GM19035 (cell line): ENCODE results near the gene CTRB1.
"Not testable (repeated sequence)": the region's sequence is repeated elsewhere in the genome, so short reads cannot be mapped to it uniquely, and the experiment has no call there.

Experiments used
- ATAC-seq: cut with Tn5 transposase; IDR thresholded peaks from one replicate; pipeline ENCODE4 v1.9.1; 2021; ENCODE audit not compliant: unreplicated experiment

The CTRB1 gene

DNA sequence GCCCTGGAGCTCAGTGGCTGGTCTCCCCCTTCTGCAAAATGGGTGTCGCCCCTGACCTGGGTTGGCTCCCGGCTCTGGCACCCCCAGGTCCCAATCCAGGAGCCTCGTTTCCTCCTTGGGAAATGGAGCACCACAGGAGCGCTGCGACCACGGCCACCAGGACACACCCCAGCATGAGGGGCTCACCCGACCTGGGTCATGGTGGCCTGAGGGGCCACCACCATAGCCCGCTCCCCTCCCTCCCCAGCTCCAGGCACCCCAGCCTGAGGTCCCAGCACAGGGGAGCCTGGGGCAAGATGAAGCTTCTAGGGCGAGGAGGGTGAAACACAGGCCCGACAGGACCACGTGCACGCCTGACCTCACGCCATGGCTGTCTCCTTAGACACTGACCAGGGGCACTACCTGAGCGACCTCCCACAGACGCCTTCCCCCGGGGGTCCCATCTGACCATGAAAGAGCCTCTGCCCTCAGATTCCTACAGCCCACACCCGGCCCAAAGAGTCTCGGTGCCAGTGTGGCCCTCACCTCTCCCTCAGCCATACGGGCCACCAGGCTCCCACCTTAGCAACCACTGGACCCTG is 20.8 kb downstream of the CTRB1 start:
- no peak for ATAC-seq

DNA sequence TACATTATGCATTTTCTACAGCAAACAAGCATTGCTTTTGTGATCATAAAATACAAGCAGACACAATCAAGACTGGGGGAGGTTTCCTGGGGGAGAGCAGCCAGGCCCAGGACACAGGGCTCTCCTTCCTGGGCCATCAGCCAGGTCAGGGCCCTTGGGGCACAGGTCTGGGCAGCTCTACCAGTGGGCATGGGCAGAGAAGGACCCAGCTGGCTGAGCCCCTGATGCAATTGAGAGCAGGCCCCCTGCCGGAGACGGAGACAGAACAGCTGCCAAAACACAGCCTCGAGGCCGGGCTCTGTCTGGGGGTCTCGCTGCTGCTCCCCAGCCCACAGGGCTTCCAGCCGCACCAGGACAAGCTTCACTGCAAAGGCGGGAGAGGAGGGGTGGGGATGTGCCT is 21.8 kb downstream of the CTRB1 start:
- ATAC-seq, result not testable (repeated sequence)

DNA sequence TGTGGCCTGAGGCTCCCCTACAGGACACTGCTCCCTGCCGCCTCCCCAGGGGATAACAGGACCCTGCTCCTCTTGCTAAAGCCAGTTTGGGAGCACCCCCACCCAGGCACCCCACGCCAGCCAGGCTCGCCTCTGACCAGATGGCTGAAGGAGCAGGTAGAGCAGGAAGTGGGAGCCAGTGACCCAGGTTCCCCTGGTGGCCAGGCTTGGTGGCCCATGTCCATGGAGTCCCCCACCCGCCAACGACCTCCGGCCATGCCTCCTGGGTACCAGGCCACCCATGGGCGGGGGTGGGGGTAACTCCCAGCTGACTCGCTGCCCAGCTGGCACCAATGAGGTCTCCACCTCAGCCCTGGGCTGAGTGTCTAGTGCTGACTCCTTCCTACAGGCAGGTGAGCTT is 22.6 kb downstream of the CTRB1 start:
- no peak for ATAC-seq

DNA sequence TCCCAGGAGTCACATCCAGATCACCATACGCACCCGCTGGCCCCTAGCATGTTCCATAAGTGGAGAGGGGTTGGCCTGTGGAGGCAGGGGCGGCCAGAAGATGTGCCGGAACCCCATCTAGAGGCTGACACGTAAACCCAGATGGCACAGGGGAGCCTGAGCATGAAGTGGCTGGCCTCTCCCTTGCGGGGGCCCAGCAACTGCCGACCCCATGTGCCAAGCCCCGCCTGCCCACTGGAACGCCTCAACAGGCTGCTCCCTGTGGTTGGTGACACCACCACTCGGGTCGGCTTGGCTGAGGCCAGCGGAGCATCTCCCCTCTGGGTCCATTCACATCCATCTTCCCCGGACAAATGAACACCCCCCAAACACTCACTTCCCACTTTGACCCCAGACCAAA is 23.2 kb downstream of the CTRB1 start:
- no peak for ATAC-seq

DNA sequence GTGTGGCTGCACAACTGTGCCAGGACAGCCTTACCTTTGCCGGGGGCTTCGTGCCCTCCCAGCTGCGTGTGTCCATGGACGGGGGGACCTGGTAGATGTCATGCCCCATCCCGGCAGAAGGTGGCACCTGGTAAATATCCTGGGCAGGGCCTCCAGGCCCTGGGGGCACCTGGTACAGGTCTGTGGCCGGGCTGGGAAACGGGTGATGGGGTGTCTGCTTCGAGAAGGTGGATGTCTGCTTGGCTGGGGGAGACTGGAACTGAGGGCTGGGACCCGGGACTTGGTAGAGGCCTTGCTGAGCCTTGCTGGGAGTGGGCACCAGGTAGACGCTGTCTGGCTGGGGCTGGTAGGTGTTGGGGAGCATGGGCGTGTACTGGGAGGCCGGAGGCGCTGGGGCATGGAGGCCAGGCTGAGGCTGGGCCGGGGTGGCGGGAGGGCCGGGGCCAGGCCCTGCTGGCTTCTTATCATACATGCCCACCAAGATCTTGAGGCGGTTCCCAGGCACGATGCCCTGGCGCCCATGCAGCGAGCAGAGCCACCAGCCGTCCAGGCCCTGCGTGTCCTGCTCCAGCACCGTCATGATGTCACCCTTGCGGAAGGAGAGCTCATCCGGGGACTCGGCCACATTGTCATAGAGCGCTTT is 23.8 kb downstream of the CTRB1 start:
- not testable (repeated sequence) for ATAC-seq

DNA sequence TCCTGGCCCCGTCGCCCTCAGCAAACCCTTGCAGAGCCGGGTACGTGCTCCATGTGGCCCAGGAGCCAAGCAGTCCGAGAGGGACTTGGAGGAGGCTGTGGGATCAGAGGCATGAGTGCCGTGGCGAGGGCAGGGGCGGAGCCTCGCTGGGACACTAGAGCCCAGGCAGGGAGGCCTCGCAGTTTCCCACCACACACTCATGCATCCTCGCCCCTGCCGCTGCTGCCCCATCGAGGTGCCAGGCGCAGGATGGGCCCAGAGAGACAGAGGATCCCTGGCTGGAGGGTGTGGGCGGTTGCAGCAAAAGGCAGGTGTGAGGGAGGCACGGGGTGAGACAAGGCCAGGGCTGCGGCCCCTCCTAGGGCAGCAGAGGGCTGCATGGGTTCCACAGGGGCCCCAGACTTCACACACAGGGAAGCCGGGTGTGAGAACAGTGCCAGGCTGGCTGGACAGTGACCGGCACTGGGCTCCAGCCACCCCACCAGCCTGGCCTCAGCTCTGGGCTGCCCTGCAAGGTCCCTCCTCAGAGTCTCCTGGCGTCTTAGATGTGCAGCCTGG is 25.0 kb downstream of the CTRB1 start:
- ATAC-seq, result no peak

DNA sequence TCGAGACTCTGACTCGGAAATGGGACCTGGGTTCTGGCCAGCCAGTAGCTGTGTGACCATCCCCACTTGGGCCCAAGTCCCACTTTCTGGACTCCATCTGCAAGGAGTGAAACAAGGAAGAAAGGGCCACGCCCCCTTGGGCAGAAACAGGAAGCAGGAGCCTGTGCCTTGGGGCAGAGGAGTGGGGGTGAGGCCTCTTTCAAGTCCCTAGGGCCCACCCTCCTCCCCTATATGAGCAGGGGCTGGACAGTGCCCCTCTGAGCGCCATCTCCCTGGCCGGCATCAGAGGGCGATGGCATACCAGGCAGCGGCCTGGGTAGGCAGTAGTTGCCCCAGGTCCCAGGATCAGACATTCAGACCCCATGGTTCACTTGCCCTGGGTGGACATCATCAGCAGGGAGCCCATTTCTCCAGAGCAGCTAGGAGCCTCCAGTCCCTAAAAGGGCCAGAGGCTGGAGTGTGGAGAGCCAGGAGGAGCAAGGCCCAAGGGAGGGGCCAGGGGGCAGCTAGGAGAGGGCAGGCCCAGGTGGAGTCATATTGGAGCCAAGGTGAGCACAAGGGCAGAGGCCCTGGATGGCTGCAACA is 25.5 kb downstream of the CTRB1 start:
- ATAC-seq, result no peak

DNA sequence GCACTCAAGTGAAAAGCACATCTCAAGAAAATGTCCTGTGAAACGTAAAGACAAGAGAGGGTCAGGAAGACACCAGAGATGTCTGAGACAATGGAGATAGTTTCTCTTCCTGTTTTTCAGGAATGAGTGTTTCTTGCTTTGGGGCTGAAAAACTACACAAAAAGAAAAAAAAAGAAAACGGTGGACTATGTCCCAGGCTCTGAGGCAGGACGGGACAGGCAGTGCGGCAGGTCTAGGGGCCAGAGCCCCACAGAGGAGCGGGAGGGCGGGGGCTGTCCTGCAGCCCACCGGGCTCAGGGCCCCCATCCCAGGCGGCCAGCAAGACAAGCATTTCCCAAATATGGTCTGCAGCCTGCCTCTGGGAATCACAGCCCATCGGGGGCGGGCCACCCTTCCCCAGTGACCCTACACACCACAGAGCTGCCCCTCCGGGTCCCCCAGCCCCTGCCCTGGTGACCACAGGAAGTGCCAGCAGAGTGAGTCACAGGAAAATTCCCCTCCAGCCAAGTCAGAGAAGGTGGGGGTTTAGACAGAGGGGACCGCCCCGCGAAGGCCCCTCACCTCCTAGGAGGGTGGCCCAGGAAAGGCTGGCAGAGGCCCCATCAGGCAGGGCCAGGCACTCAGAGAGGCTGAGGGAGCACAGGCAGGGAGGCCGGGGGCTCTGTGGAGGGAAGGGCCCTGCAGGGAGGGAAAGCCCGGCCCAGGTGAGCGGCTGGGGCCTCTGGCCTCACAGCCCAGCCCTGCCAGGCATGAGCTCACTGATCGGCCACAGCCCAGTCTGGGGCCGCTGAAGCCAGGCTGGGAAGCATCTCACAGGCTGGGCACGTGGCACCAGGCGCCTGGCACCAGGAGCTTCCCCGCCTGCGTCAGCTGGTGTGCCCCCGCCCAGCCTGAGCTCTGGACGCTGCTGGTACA is 26.3 kb downstream of the CTRB1 start:
- no peak for ATAC-seq

DNA sequence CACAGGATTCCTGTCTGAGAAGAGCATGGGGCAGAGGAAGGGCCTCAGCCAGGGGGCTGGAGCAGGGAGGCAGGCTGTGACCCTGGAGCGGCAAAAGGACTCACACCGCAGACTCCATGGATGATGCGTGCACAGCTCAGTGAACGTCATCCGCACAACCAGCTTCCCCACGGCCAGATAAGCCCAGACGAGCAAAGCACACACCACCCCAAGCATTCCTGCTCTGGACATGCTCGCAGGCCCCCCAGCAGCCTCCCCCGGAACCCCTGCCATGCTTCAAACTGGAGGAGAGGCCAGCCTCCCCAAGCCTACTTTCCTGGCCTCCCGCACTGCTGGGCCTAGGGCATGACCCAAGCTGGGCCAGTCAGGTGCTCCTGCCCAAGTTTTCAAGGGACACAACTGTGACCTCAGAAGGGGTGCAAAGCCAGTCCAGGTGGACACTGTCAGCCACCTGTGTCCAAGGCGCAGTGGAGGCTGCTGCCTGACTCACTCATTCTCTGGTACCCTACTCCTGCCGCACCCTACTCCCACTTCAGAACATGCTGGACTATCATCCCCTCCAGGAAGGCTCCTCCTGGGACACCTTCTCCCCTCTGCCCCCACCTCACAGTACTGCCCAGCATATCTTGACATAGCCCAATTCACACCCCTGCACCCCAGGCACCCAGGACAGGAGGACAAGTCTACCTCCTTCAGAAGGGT is 27.9 kb downstream of the CTRB1 start:
- ATAC-seq, result no peak

DNA sequence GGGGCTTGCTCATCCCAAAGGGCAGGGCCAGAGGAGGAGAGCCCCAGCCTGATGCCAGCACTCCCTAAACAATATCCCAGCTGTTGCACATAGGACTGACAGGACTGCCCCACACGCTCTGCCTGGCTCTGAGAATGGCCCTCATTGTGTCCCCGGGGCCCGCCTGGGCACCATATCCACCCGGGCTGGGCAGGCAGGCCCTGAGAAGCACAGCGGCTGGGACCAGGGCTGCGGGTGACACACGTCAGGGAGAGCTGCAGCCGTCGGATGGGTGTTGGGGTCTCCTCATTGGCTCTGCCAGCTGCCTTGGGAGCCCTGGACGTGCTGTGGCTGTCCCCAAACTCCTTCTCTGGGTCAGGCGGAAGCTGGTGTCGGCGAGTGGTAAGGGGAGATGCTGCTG is 28.5 kb downstream of the CTRB1 start:
- ATAC-seq, result no peak

DNA sequence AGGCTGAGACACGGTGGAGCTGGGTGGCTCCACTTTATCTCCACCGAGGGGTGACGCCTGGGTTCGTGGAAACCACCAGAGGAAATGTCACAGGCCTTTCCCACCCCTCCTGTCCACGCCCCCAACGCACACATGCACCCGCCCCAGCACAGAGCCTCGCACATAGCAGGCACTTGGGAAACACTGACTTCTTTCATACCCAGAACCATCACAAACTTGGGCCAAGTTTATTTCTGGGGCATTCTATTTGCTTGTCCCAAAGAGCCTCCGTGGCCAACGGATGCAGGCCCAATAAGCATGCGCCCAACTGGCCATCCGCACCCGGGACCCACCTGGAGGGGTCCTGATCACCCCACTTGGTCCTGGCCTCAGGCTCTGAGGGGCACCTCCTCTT is 29.4 kb downstream of the CTRB1 start:
- ATAC-seq, result no peak

DNA sequence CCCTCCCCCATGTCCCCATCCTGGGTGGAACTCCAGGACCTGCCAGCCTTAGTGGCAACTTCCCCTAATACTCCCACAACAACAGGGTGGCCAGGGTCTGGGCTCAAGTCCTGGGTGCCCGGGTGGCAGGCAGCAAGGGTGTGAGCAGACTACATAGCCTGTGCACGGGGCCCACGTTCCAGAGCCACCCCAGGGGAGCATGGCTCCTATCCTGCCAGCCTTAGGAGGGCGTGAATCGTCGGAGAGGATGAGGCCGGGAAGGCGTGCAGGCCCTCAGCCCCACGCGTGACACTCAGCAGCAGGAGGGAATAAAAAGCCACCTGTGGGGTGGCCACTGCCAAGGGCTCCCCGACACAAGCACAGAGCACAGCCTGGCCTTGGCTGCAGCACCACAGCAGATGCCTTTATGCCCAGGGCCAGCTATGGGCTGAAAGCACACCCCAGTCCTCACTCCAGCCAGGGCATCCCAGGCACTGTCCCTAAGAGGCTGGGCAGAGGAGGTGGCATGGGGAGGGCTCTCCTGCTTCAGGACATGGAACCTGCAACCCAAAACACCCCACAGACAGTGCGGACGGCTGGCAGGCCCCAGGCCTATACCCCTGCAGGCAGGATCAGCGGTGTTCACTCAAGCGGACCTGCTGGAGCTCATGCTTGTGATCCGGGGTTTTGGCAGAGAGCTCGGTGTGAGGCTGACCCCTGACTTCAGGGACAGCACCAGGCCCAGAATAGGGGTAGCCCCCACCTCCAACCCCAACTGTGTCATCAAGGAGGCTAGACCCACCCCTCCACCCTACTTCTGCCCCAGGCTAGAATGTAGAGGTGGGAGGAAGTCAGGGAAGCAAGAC is 30.0 kb downstream of the CTRB1 start:
- ATAC-seq, result no peak

DNA sequence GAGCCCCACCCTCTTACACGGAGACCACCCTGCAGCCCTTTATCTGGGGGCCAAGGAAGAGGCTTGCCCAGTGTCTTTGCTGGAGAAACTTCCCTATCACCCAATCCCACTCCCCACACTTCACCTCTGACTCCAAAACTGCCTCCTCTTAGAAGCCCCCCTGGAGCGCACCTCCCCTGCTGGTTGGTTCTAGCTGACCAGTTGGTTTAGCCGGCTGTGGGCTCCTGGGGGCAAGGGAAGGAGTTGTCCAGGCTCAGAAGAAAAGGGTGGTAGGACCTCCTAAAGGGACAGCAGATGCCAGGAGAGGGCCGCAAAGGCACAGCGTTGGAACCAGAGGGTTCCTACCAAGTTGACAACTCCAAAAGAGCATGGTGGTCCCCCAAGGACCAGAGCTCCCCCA is 30.7 kb downstream of the CTRB1 start:
- ATAC-seq, result no peak

DNA sequence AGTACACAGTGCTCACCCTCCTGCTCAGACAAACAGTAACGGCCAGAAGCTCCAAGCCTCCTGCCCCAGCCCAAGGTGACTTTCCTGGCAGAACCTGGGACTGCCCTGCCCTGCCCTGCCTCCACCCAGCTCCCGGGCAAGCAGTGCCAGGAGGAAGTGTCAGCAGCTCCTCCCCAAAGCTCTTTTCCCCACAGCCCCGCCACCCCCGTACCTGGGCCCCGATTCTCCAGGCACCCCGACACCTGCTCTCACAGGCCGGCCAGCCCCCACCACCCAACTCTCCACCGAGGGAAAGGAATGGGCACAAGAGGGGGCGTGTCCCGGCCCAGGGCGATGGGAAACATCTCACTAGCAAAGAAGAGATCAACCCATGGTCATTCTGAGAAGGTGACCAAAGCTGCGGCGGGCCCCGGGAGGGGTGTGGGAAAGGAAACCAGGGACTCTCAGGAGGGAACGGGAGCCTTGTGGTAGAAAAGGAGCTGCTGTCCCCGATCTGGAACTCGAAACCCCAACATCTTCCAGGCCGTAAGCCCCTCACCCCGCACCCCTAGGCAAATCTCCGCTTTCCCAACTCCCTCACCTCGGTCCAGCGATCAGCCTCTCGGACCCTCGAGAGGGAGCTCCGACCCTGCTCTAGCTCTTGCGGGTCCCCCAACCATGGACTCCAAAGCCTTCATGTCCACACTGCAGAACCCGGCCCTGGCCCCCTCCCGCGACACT is 31.5 kb downstream of the CTRB1 start:
- no peak for ATAC-seq

DNA sequence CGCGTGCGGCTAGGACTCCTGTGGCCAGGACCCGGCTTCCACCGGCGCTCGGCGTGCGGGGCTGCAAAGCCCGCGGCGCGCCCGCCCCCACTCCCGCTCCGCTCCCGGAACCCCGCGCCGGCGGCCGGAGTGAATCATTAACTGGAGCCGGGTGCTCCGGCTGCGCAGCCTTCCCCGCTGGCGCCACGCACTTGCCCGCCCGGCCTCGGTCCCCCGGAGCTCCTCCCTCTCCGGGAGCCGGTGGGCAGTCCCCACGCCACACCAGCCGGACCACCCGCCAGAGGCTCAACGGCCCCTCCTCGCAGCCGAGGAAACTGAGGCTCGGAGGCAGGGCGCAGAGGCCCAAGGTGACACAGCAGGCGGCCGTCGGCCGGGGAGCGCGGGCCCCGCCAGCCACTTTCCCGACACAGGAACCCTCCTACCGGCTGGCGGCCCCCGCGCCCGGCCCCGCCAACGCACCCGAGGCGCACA is 32.1 kb downstream of the CTRB1 start:
- peak; percentile 22 for ATAC-seq

DNA sequence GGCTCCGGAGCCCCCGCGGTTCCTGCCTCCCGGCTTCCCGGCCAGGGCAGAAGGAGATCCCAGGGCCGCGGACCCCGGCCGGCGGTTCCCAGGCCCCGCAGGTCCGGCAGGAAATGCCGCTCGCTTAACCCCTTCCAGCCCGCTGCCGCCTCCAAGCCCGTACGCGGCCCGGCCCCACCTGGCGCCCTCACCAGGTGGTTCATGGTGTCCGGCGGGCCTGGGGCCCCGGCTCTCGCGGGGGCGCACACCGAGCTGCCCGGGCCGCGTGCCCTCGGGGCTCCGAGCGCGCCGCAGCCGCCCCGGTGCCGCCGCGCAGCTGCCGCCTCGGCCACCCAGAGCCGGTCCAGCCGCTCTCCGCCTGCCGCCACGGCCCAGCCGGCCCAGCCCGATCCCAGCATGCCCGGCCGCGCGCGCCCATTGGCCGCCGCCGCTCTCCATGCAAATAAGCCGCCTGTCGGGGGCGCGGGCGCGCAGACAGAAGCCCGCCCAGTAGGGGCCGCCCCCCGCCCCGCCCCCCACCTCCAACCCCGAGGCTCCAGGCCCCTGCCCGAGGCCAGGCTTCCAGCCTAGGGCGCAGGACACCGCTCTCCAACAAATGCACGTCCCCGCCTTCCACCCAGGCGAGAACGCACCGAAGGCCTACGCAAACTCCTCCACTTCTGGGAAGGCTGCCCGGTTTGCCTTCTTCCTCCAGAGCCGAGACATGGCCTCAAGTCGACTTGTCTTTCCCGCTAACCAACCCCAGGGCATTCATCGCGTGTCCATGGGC is 32.7 kb downstream of the CTRB1 start, which contains the start of gene BCAR1:
Gene BCAR1 (minus strand): TSS at position 345 of the 769 bp plus-strand sequence. CDS start 142 bp downstream, at position 203.
- peak; percentile 75 for ATAC-seq

DNA sequence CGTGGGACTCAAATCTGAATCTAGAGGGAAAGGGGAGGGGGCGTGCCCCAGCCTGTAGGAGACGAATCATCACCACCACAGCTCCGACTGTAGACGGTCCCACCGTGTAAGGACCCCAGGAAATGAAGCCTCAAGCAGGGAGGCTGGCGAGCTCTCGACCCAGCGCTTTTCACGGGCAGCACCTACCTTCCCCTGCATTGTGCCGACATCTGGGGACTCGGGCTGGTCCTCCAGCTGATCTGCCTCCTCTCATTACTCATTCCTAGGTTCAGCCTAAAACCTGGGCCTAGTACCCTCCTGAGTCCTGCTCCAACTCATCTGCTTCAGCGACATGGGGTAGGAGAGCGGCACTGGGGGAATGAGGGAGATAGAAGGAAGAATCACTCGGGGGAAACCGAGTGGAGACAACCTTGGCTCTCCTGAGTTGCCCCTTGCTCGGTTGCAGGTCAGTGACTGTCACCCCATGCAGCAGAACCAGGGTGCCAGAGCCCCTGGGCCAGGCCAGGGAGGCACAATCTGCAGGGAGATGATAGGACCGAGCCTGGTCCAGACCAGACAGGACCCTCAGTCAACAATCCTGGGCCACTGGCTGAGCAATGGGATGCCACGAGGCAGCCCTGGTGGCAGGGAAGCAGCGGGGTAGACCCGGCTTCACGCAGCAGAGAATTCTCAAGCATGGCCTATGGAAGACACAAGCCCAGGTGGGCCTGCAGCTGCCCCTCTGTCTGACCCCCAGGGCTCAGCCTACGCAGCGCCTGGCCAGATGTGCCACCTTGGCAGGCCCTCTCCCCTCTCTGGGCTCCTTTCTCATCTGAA is 33.5 kb downstream of the CTRB1 start:
- no peak for ATAC-seq
